Hematopoietic multipotent progenitor cell (in vitro differentiated cells): ENCODE measurements around the gene PLXNB1. TPM values are rescaled to one million over a fixed set of nuclear protein-coding genes. Genes with fewer than 3 reads are reported as not detected.
"Not testable (repeated sequence)": the region's sequence is repeated elsewhere in the genome, so short reads cannot be mapped to it uniquely, and the experiment has no call there.

Experiments used
- DNase-seq, 3 donors: peaks; one replicate each; pipeline ENCODE4 v3.0.0-alpha.2; 2011 to 2015; ENCODE audit warnings: low read depth in 2 of 3, low spot score in 2 of 3
- total RNA-seq: library from RNA; depleted of rRNA; stranded (reverse); fragments of >200 nt; gene quantifications from one replicate; pipeline ENCODE4 v1.2.3, GENCODE V29; 2012

PLXNB1 gene
- total RNA-seq, 1 donor = 20.7 TPM

- DNase-seq = no peak
Observed at GRCh38 chr3:48464713-48465221, 34.9 kb upstream of the PLXNB1 start.

DNA sequence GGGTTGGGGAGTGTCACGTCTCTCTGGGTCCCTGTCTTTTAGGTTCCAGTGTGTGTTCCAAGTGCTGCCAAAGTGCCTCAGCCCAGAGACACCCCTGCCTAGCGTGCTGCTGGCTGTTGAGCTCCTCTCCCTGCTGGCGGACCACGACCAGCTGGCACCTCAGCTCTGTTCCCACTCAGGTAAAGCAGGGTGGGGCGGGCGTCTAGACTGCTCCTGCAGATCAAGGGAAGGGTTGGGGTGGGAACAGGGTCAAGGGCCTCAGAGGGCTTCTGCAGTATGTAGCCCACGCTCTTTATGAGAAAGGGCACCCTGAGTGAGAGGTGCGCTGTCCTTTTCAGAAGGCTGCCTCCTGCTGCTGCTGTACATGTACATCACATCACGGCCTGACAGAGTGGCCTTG is 33.8 kb upstream of the PLXNB1 start:
- DNase-seq = no peak

GRCh38 chr3:48461767-48462166 is 31.9 kb upstream of the PLXNB1 start:
- DNase-seq = not testable (repeated sequence)

GRCh38 chr3:48460517-48460902 is 30.6 kb upstream of the PLXNB1 start:
- DNase-seq = no peak

DNA sequence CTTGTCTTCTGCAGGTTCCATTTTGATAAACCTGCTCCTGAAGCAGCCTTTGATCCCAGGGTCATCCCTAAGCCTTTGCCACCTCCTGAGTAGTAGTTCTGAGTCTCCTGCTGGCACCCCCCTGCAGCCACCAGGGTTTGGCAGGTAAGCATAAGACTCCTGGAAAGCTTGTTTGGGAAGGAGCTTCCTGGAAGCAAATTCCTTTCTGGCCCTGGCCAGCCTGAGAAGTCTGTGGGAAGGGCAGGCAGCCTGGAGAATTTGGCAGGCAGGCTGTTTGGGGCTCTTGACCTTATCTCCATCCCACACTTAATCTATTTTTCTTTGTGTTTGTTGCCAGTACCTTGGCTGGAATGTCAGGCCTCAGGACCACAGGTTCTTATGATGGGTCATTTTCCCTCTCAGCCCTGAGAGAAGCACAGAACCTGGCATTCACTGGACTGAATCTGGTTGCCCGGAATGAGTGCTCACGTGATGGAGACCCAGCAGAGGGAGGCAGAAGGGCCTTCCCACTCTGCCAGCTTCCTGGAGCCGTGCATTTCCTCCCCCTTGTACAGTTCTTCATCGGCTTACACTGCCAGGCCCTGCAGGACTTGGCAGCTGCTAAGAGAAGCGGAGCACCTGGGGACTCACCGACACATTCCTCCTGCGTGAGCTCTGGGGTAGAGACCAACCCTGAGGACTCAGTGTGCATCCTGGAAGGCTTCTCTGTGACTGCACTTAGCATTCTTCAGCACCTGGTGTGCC is 30.1 kb upstream of the PLXNB1 start:
- DNase-seq = no peak

DNA sequence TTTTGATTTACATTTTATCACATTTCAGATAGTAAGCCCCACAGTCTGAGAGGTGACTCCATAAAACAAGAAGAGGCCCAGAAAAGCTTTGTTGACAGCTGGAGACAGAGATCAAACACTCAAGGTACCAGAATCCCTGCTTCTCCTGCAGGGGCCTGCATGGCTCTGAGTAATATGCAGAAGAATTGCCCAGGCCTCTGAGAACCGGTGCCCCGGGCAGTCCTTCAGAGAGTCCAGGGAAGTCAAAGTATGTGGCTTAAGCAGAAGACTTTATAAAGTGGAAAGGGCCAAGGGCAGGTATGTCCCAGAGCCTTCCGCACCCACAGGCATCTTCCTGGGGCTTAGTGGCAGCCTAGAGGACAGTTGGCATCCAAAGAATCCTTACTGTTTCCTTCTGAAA is 29.4 kb upstream of the PLXNB1 start:
- DNase-seq = no peak

DNA sequence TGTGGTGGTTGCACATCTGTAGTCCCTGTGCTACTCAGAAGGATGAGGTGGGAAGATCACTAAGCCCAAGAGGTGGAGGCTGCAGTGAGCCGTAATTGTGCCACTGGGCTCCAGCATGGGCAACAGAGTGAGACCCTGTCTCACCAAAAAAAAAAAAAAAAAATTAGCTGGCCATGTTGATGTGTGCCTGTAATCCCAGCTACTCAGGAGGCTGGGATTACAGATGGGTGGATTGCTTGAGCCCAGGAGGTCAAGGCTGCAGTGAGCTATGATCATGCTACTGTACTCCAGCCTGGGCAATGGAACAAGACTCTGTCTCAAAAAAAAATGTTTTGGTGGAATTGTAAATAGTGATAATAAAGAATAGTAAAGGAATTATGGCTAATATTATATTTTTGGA is 26.6 kb upstream of the PLXNB1 start:
- DNase-seq = peak in 1 of 3 donors; percentile 66

DNA sequence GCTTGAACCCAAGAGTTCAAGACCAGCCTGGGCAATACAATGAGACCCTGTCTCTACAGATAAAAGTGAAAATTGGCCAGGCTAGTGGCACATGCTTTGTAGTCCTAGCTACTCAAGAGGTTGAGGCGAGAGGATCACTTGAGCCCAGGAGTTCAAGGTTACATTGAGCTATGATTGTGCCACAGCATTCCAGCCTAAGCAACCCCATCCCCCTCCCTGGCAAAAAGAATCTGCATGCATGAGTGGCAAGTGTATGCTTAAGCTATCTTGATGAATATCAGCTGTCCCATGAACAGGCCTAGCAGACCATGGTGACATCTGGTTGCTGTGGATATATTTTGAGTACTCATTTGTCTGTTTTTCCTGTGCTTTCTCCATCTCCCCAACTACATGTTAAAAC is 21.4 kb upstream of the PLXNB1 start:
- DNase-seq = no peak

GRCh38 chr3:48446425-48447193 is 16.7 kb upstream of the PLXNB1 start, which contains the start of gene ATRIP:
Gene ATRIP (plus strand): TSS chr3:48446737. CDS start chr3:48446846, 109 bp downstream.
- peak in 2 of 3 donors; percentile 85 to 87 for DNase-seq

GRCh38 chr3:48446043-48446424 is 16.1 kb upstream of the PLXNB1 start:
- DNase-seq = no peak

DNA sequence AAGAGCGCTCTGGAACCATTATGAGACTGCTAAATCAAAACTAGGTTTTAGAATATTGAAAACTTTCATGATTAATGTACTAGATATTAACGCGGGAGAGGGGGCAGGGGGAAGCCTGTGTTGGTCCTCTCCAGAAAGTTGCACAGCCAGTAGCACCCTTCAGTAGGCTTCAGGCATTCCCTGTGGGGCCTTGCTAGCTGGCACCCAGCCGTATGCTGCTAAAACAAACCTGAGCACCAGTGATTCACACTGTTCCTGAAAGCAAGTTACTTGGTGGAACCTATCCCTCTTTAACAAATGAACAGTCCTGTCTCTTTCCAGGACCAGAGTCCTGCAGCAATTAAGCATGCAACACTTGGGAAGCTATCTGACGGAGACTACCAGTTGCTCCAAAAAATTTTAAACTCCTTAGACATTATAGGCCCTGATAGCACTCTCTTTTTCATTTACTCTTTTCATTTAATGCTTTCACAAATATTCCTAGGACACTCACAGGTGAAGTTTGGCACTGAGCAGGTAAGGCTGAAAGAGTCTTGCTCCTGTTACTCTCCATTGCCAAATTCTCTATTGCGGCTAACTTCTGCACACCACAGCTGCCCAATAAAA is 15.5 kb upstream of the PLXNB1 start:
- DNase-seq = no peak

DNA sequence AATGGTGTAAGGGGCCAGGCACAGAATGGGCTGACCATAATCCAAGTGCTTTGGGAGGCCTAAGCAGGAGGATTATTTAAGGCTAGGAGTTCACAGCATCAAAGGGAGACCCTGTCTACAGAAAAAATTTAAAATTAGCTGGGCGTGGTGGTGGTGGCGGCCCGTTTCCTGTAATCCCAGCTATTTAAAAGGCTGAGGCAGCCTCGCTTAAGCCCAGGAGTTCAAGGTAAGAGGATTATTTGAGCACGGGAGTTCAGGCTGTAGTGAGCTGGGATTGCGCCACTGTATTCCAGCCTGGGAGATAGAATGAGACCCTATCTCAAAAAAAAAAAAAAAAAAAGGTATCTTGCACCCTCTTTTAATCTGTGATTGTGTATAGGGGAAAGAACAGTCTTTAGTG is 12.1 kb upstream of the PLXNB1 start:
- DNase-seq = no peak

- DNase-seq = no peak
Observed at GRCh38 chr3:48440590-48440958, 10.7 kb upstream of the PLXNB1 start.

DNA sequence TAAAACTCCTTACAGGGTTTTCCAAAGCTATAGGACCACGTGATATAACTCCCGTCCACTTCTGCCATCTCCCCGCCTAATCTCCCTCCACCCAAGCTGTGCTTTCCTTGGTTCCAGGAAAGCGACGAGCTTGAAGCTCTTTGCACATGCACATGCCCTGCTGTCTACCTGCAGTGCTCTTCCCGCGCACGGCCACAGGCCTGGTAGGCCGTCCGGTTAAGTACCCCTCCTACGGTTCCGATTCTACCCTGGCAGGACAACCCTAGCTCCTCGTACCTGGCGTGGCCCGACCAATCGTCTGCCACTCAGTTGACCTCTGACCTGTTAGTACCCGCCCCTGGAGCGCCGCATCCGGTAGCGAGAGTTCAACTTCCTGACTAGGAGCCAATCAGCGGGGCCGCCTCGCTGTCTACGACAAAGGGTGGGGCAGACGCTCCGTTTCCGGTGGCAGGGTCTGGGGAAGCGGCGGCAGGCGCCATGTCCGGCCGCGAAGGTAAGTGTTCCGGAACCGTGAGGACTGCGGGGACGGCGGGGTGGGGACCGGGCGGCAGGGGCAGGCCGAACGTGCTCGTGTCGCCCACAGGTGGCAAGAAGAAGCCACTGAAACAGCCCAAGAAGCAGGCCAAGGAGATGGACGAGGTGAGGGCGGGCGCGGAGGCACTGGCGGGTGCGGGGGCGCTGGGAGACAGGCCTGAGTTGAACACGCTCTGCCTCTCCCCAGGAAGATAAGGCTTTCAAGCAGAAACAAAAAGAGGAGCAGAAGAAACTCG is 10.1 kb upstream of the PLXNB1 start, which contains the start of the genes CCDC51 and TMA7:
CCDC51 (minus strand) TSS at position 300 of the 770 bp plus-strand sequence. CDS start 4,991 bp downstream, outside the sequence.
TMA7 (plus strand) TSS at position 438 of the 770 bp plus-strand sequence; CDS start at position 478, 40 bp downstream.
- DNase-seq = peak; percentile 93 to 97 (median 96)

DNA sequence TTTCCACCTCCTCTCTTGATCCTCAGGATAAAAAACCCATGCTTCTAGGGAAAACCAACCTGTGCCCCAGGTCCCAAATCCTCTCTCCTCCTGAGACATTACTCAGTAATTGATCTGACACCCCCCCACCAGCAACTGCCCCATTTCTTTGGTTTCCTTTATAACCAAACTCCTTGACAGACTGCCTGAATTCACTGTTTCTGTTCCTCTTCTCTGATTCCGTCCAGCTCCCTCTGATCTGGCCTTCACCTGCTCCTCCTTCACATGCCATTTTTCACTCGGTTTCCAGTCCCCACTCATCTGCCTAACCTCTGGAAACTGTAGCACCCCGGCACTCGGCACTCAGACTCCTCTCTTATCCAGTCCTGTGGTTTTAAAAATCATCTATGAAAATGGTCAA is 7.9 kb upstream of the PLXNB1 start:
- DNase-seq = no peak

- DNase-seq = no peak
Observed at GRCh38 chr3:48436855-48437254, 7.0 kb upstream of the PLXNB1 start.

- no peak for DNase-seq
Observed at GRCh38 chr3:48436477-48436787, 6.5 kb upstream of the PLXNB1 start.

DNA sequence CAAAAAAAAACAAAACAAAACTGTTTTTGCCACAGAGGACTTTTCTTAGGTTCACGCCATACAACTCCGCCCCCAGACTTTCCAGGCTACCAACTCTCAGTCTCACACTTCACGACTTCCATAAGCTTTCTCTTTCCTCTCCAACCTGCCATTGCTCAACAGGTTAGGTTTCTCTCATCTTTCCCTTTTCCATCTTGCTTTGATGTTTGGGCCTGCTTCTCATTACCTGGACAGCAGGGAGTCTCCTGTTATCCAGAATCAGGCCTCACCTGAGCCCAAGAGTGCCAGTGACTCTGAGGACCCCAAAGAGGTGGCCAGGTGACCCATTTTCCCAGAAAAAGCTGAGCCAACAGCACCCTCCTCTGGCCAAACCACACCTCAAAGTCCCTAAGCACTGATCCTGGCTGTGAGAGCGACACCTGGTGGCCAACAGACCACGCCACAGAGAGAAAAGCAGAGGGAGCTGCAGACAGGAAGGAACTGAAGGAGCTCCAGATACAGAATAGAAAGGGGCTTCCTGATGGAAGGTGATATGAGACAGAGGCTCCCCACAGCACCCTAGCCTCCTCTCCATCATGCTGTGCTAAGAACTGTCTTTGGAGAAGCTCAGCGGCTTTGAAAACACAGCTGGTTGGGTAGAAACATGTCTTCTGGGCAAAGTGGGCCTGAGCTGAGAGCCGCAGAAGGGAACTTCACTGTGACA is 6.0 kb upstream of the PLXNB1 start:
- peak; percentile 87 to 92 (median 89) for DNase-seq

GRCh38 chr3:48435223-48435595 is 5.3 kb upstream of the PLXNB1 start:
- DNase-seq = no peak

DNA sequence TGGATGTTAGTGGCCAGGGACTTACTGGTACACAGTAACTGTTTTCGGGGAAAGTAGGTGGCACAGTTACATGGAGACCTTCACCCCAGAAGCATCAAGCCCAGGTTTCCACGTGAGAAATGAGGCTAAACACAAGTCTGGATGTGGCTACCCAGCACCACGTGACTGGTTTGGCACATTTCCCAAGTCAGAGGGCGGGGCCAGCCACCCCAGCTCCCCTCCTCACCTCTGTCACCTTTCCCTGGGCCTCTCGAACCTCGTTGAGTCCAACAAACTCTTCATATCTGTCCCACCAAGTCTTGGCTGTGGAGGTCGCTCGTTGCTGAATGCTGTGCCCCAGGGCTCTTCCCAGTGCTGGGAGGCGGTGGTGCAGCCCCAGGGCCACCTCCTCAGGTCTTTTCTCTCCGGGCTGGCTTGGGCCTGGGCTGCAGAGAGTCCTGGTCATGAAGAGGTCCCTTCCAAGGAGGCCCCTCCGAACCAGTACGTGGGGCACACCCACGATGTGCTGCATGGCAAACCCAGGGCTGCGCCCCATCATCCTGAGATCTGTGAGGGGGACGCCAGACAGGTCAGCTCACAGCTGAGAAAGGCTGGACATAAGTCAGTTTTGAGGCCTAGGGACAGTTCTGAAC is 4.8 kb upstream of the PLXNB1 start:
- DNase-seq = no peak
